HG02798 (cell line): Measurements from ENCODE around the gene SH3YL1.
A peak's percentile ranks its signal among the peaks of the same experiment; 100 is the strongest.

ENCODE experiments used
- ATAC-seq: cut with Tn5 transposase; IDR thresholded peaks from one replicate; pipeline ENCODE4 v1.9.1; 2021; ENCODE audit warnings: mild to moderate bottlenecking; ENCODE audit not compliant: unreplicated experiment, poor library complexity

SH3YL1 gene

DNA sequence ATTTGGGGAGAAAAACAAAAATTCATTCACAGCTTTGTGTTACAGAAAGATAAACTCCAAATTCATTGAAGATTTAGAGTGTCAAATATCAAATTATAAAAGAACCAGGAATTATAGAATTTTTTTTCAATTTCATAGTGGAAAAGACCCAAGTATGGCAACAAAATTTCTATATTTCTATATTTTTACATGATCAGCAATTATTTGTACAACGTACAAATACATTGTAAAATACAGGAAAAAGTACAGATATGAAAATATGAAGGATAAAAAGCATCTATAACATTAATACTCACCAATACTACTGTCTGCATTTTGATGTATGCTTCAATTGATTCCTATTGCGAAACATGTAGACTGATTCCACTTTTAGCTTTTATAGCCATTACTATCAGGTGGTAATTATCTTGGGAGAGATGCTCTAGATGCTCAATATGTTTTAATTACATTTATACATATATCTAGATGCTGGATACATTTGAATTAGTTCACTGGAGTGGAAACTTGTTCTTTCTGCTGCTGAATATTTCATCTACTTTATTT, 4.0 kb downstream of the SH3YL1 start:
- no peak for ATAC-seq

DNA sequence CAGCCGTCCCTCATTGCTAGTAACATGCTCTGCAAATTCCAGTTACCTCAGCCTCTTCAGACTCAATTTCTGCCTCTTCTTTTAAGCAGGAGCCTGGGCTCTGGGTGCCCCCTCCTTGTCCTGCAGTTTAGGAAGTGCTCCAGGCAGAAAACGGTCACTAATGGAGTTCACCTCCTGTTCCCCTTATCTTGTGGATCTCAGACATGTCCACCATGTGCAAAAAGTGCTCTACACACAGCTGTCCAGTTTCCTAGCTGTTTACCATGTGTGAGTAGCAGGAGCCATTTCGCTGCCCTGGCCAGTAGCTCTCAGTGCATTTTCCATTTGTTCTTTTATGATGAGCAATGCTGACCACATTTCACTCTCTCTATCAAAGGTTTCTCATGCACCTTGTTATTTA, 4.9 kb downstream of the SH3YL1 start:
- ATAC-seq = no peak

DNA sequence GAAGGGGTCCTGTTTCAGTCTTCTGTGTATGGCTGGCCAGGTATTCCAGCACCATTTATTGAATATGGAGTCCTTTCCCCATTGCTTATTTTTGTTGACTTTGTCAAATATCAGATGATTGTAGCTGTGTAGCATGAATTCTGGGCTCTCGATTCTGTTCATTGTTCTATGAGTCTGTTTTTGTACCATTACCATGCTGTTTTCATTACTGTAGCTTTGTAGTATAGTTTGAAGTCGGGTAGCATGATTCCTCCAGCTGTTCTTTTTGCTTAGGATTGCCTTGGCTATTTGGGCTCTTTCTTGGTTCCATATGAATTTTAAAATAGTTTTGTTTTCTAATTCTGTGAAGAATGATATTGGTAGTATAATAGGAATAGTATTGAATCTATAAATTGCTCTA, 6.0 kb downstream of the SH3YL1 start:
- no peak for ATAC-seq

DNA sequence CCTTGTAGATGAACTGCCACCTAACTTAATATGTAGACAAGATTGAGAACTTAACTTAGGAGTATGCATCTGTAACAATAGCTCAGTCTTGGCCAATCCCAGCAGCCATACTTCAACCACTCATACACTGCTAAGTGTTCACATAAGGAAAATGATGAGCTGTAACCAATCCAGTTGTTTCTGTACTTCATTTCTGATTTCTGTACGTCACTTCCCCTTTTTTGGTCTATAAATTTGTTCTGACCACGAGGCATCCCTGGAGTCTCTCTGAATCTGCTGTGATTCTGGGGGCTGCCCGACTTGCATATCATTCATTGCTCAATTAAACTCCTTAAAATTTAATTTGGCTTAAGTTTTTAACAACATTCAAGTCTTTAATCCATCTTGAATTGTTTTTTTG, 6.4 kb downstream of the SH3YL1 start:
- ATAC-seq = no peak

DNA sequence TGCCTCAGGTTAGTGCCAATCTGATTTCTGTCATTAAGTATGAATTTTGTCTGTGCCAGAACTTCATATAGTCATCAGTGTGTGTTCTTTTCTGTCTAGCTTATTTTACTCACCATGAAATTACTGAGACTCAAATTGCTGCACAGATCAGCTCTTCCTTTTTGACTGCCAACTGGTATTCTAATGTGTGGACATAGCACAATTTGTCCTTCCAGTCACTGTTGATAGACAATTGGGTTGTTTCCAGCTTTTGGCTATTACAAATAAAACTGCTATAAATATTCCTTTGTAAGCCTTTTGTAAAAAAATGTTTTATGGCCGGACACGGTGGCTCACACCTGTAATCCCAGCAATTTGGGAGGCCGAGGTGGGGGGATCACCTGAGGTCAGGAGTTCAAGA, 7.7 kb downstream of the SH3YL1 start:
- ATAC-seq = no peak

DNA sequence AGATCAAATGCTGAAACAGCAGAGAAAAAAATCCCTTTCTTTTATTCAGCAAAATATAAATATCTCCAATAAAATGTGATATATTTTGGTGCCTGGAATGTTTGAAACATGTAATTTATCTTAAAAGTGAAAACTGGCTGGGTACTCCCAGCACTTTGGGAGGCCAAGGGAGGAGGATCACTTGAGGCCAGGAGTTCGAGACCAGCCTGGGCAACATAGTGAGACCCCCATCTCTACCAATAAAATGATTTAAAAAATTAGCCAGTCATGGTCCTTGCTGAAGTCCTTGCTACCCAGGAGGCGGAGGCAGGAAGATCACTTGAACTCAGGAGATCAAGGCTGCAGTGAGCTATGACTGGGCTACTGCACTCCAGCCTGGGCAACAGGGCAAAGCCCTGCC, 8.6 kb downstream of the SH3YL1 start:
- ATAC-seq = no peak

DNA sequence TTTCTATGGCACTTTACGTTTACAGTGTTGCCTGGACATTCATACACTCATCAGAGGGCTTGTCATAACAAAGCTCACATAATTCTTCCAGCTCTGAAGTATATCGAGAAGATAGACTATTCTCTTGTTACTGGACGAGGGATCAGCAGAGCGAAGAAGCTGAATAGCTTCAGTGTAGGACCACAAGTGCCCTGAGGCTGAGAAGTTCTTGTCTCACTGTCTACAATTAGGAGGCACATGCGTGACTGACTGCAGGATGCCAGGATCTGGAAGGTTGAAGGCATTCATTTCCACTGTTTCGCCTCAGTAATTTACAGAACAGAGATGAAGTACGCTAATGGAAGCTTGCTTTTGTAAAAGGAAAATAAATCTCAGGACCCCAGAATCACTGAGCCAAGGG, 9.6 kb downstream of the SH3YL1 start:
- ATAC-seq = no peak

DNA sequence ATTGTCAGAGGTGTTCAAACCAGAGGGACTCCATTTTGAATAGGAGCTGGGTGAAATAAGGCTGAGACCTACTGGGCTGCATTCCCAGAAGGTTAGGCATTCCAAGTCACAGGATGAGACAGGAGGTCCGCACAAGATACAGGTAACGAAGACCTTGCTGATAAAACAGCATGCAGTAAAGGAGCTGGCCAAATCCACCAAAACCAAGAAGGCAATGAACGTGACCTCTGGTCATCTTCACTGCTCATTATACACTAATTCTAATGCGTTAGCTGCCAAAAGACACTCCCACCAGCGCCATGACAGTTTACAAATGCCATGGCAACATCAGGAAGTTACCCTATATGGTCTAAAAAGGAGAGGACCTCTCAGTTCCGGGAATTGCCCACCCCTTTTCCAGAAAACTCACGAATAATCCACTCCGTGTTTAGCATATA, 10.6 kb downstream of the SH3YL1 start:
- ATAC-seq = no peak

DNA sequence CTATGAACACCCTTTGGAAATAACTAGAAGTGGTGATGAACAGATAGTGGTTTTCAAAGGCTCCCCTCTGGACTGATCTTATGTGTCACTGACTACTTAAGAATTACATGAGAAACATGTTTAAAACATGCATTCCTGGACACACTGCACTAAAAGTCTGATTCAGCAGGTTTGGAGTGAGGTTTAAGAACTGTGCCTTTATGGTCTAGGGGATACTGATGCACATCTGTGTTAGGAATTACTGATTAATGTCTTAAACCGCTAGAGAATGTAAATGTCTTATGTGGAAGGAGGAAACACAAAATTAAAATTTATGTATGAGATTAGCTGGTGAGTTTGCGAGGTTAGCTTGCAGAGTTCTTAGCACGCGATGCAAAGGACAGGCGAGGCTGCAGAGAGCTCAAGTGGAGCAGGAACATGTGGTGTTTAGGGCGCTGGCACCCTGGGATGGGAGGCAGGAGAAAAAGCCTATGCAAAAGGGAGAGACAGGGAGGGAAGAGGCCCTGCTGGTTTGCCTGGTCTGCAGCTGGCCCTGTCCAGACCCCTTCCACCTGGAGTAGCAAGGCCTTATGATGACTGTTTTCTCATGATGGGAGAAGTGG, 11.7 kb downstream of the SH3YL1 start:
- no peak for ATAC-seq

DNA sequence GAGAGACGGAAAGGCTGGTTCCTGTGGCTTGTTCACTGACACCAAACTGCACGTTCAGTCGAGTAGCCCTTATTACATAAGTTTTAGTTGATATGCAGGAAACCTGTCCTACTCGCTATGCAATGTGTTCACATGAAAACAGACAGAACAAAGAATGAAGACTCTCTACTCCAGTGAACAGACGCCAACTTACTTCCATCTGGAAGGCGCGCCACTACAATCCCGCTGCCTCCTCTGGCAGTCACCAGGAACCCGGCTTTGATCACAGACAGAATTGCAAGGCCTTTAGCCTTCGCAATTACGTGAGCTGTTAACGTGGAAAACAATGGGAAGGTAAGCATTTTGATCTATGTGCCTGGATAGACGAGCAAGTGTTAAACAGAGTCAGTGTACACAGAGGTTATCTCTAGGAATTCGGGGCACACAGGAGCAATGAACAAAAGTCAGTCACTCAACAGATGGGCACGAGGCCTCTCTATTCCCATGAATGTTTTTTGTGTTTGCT, 14.2 kb downstream of the SH3YL1 start:
- ATAC-seq = no peak

DNA sequence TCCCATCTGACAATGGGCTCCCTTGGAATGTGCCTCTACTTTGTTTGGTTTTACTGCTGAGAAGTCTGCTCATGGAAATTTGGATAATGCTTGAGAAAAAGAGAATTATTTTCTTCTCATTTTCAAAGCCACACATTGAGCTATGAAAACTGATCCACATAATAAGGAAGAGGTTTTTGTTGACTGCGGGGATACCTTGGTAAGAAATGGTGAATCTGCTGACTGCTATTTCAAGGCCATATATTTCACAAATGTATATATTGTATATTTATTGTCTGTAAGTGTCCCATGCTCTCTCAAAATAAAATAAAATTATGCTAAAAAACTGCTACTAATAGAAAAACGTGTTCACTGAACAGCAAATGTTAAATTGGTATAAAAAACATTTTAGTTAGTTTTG, 15.1 kb downstream of the SH3YL1 start:
- ATAC-seq = no peak

DNA sequence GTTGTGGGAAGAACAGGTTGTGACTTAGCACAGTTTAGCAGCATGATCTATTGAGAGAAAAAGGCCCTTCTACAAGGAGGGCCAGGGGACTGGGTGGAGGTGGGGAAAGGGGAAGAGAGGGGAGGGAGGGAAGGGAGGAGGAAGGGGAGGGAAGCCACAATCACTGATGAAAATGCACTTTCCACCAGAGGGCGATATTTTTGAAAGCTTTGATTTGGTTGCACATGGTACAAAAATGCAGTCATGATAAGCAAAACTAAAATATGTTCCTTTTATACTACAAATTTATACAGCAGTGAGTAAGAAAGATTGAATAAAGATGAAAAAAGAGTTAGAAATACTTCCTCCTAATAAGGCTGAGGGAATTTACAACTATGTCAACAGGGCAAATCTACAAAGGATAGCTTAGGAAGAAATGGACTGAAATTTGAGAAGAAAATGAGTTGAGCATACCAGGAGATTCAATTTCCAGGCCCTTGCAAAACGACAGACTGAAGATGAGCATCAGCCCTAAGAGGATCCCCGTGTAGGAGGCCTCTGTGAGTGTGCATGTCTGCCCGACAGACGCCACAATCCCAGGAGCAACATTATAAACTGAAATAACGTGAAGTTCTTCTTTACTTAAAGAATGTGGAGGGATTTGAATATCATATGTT, 17.2 kb downstream of the SH3YL1 start:
- peak; percentile 56 for ATAC-seq

DNA sequence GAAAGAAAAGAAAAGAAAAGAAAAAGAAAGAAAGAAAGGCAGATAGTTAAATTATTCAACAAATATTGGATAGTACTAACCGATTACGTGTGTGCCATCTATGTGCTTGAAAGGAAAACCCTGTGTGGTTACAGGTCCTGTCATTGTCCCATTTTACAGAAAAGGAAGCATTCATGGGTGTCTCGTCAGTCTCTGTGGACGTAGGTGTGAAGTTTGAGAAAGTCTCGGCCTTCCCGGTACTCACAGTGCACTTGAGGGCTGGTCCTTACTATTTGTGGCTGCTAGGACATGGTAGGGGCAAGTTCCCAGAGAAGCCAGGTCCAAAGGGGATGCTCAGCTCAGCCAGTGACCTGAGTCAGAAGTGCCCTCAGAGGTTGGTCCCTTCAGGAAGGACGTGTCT, 19.3 kb downstream of the SH3YL1 start:
- ATAC-seq = no peak

DNA sequence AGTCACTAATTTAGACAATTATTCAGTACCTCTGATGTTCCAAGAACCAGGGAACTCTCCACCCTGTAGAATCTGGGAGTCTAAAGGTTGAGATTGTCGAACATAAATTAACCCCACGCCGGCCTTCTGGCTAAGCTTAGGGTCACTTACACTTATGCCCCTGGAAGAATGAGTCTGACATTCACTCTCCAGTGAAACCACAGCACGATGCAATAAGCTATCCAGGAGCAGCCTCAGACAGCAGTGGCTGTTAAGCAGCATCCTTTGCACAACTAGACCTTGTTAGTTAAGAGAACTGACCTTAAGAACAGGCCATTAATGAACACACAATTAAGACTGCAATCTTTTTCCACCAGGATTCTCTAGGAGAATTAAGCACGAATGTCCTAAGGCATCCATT, 25.0 kb downstream of the SH3YL1 start:
- ATAC-seq = no peak

DNA sequence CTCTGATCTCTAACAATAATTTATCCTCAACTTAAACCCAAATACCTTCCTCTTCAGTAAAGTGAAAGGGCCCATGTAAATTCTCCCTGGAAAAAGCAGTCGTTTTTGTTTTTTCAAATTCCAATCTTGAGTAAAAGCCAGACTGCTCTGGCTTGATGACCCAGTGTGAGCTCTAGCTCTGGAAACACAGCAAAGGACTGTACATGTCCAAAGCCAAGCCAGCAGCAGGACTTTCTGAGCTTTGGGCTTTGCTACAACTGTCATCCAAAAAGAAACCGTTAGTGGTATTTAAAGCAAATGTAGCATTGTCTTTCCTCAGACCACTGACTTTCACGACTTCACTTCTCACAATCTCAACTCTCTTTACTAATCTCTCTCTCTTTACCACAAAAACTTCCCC, 25.4 kb downstream of the SH3YL1 start:
- no peak for ATAC-seq

DNA sequence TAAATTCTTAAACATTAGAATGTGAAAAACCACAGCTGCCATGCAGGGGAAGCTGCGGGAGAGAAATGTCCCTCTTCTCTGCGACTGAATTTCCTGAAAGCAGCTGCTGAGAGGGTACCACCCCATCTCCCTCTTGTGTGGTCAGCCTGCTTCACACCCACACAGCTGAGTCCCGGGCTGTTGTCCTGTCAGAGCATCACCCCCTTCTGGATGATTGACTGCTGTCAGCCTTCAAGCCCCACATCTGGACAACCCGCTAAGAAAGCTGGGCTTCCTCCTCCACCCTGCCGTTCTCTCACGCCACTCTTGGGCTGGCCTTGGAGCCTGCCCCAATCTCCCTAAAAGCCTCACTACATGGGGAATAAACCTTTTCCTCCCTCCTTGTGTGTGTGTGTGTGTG, 26.0 kb downstream of the SH3YL1 start:
- no peak for ATAC-seq

DNA sequence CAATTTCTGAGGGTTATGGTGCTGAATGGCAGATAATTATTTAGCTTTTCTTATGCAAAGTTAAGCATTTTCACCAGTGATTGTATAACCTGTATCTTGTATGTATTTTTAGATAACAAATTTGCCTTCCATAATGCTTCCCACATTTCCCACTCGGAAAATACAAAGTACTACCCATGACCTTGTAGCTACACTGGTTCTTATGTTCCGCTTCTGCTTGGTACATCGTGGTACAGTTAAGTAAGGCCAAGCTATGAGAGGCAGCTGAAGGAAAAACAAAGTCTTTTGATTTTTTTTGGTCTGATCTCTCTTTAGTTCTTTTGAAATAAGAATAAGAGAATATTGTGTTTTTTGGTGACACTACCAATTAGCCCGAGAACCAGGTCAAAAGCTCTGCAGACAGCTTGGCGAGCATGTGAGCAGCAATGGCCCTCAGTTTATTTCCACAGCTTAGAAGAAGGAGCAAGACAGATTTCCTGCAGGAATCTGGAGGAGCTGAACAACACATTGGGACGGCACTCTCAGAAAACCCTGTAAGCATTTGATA, 26.8 kb downstream of the SH3YL1 start:
- ATAC-seq = no peak

DNA sequence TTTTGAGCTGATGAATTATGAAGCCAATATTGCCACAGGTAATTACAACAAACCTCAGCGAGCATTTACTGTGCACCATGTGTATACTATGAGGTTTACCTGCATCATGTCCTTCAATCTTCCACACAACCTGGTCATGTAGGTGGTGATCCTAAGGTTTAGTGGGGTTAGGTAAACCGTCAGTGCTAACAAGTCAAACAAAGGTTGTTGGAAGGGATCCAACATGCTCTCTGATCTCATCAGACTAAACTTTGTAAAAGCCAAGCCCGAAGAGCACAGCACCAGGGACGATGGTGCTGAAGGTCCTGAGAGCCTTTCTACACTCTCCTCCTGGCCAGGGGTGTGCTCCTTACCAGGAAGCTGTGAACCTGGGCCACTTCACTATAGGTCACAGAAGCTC, 29.4 kb downstream of the SH3YL1 start:
- ATAC-seq = no peak

DNA sequence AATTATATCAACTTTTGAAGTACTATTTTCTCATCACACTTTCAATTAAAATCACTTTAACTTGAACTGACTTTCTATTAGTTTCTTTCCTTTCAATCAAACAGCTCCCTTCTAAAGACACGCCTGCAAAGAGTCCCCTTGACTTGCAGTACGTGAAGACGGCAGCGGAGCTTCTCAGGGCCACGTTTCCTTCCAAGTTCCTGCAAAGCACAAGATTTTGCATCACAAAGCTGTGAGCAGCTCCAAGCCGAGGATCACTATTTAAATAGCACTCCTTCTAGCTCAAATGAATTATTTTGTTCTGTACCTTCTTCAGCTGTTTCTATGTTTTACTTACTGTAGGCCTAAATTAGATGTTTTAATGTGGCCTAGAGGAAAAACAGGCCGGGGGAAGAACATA, 30.8 kb downstream of the SH3YL1 start:
- no peak for ATAC-seq

DNA sequence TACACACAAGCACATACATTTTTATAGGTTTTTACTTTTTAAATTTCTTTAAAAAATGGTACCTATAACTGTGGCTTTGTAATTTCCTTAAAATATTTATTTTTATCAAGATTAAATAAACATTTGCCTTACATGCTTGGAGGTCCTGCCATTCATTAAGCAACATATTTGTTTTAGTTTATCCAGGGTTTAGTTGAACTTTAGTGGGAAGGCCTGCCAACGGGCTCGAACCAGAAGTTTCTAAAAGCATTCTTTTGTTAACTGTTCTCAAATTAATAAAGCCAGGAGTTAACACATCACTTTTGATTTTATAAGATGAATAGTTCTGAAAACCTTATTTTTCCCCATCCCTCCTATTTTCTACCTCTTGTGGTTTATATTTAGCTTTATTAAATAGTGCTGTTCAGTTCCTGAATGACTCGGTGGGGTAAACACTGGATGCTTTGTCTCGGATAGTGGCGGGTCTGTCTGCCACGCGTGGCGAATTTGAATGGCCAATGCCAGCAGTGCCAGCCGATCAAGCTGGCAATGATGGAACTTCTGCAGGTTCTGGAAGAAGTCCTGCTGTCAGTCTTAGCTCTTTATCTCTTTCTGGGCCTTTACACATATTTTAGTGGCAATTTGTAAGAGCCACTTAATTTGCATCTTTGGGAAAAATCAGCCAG, 32.2 kb downstream of the SH3YL1 start:
- no peak for ATAC-seq
